ENCODE data around the gene USP6NL.
"Not testable (repeated sequence)": the region's sequence is repeated elsewhere in the genome, so short reads cannot be mapped to it uniquely, and the experiment has no call there.

Gene USP6NL

GRCh38 chr10:11442001-11442773, 169.3 kb downstream of the USP6NL start:
- in situ Hi-C loops (cut with MboI; ENCODE audit: low sequenced_read_pairs, unreplicated experiment) = no loop called here

GRCh38 chr10:11441151-11441535, 170.3 kb downstream of the USP6NL start:
- no peak for DNase-seq (ENCODE audit: low spot score)
- no peak for TF ChIP-seq CTCF (IDR thresholded peaks at IDR 0.05; ENCODE audit: borderline replicate concordance, control extremely low read depth, extremely low read depth, insufficient read depth, missing control alignments)
- in situ Hi-C loops (cut with MboI; ENCODE audit: low sequenced_read_pairs, unreplicated experiment) = no loop called here

More at GRCh38 chr10:11442001-11442773, 169.3 kb downstream of the USP6NL start:
- no peak for DNase-seq (ENCODE audit: low spot score)
- TF ChIP-seq CTCF (IDR thresholded peaks at IDR 0.05; ENCODE audit: borderline replicate concordance, control extremely low read depth, extremely low read depth, insufficient read depth, missing control alignments) = no peak

GRCh38 chr10:11440250-11441150, 170.9 kb downstream of the USP6NL start:
- in situ Hi-C loops (cut with MboI; ENCODE audit: low sequenced_read_pairs, unreplicated experiment) = no loop called here
- TF ChIP-seq CTCF (IDR thresholded peaks at IDR 0.05; ENCODE audit: borderline replicate concordance, control extremely low read depth, extremely low read depth, insufficient read depth, missing control alignments) = no peak
- DNase-seq (ENCODE audit: low spot score) = peak; percentile 44

GRCh38 chr10:11439523-11440053, 171.9 kb downstream of the USP6NL start:
- no peak for DNase-seq (ENCODE audit: low spot score)
- TF ChIP-seq CTCF (IDR thresholded peaks at IDR 0.05; ENCODE audit: borderline replicate concordance, control extremely low read depth, extremely low read depth, insufficient read depth, missing control alignments) = no peak
- in situ Hi-C loops (cut with MboI; ENCODE audit: low sequenced_read_pairs, unreplicated experiment) = no loop called here

- no peak for DNase-seq (ENCODE audit: low spot score)
- TF ChIP-seq CTCF (IDR thresholded peaks at IDR 0.05; ENCODE audit: borderline replicate concordance, control extremely low read depth, extremely low read depth, insufficient read depth, missing control alignments) = no peak
- in situ Hi-C loops (cut with MboI; ENCODE audit: low sequenced_read_pairs, unreplicated experiment) = no loop called here
Measured at GRCh38 chr10:11437391-11438142, 173.9 kb downstream of the USP6NL start.

GRCh38 chr10:11436445-11436844, 175.0 kb downstream of the USP6NL start:
- in situ Hi-C loops (cut with MboI; ENCODE audit: low sequenced_read_pairs, unreplicated experiment); DNase-seq (ENCODE audit: low spot score): not testable (repeated sequence)
